Caco-2 (cell line): ENCODE results near the gene ATAD3C. TPM values are rescaled to one million over a fixed set of nuclear protein-coding genes. Genes with fewer than 3 reads are reported as not detected.

Experiments
- BruUV-seq: library from RNA; stranded (reverse); fragments of 400-500 nt; replicated peaks from 2 replicates; lab custom pipeline; 2021; lab: Mats Ljungman, UMichigan
- CTCF ChIA-PET: fragments of 300-600 bp; sonication (Branson Sonifier 250); formaldehyde crosslinking; loops from one replicate; lab custom pipeline; 2022; ENCODE audit warnings: antibody characterized with exemption; lab: Charles Lee
- POLR2A ChIA-PET: fragments of 300-600 bp; sonication (Branson Sonifier 250); formaldehyde crosslinking; loops from one replicate; lab custom pipeline; 2022; ENCODE audit warnings: antibody characterized with exemption; lab: Charles Lee
- DNase-seq, 2 experiments: peaks; one replicate each; pipeline versions ENCODE4 v3.0.0 to v3.0.0-alpha.2; 2020 to 2022
- H3K27me3 ChIP-seq: replicated peaks from 2 replicates; pipeline ENCODE4 v1.6.0; 2011; ENCODE audit warnings: low read length; ENCODE audit not compliant: control insufficient read depth, insufficient read depth
- H3K36me3 ChIP-seq: 2 replicates; pipeline ENCODE4 v1.5.1; 2011; ENCODE audit warnings: low read length; ENCODE audit not compliant: control insufficient read depth, insufficient read depth
- H3K4me1 ChIP-seq: fragments of 250-450 bp; sonication (Bioruptor Pico); 2 replicates; pipeline ENCODE4 v1.5.1; 2020; ENCODE audit warnings: mild to moderate bottlenecking
- H3K4me3 ChIP-seq: 2 replicates; pipeline ENCODE4 v1.5.1; 2011; ENCODE audit warnings: low read depth, mild to moderate bottlenecking, control low read depth, low read length
- H3K9me3 ChIP-seq: fragments of 250-450 bp; sonication (Bioruptor Pico); 2 replicates; pipeline ENCODE4 v1.5.1; 2020; ENCODE audit warnings: mild to moderate bottlenecking, moderate library complexity
- H3K27ac Mint-ChIP-seq: one replicate; pipeline ENCODE4 v1.8.0; 2022; ENCODE audit warnings: mixed read lengths; ENCODE audit not compliant: unreplicated experiment
- H3K27me3 Mint-ChIP-seq: one replicate; pipeline ENCODE4 v1.8.0; 2022; ENCODE audit warnings: mixed read lengths; ENCODE audit not compliant: insufficient read depth, unreplicated experiment
- H3K36me3 Mint-ChIP-seq: one replicate; pipeline ENCODE4 v1.8.0; 2022; ENCODE audit warnings: mild to moderate bottlenecking, mixed read lengths; ENCODE audit not compliant: insufficient read depth, unreplicated experiment
- H3K4me1 Mint-ChIP-seq: one replicate; pipeline ENCODE4 v1.8.0; 2022; ENCODE audit warnings: low read depth, mixed read lengths; ENCODE audit not compliant: unreplicated experiment
- H3K4me3 Mint-ChIP-seq: one replicate; pipeline ENCODE4 v1.8.0; 2022; ENCODE audit warnings: mild to moderate bottlenecking, moderate library complexity, mixed read lengths; ENCODE audit not compliant: unreplicated experiment
- H3K9me3 Mint-ChIP-seq: one replicate; pipeline ENCODE4 v1.8.0; 2022; ENCODE audit warnings: mixed read lengths; ENCODE audit not compliant: unreplicated experiment
- intact Hi-C: fragments of 100-400 bp; cut with micrococcal nuclease; formaldehyde crosslinking; loops from one replicate; pipeline ENCODE4 v1.10.0; 2022; ENCODE audit not compliant: unreplicated experiment
- total RNA-seq: library from RNA; stranded (reverse); gene quantifications from 2 replicates; pipeline ENCODE4 v1.2.3, GENCODE V29; 2022
- TF ChIP-seq, protein P1 (sequence below), 2 experiments: fragments of 200-600 bp in 1 of 2; IDR thresholded peaks; 1 replicate in 1 of 2; 2 replicates in 1 of 2; pipeline versions ENCODE4 v1.5.1 to v1.8.0; 2011 to 2022; ENCODE audit warnings: antibody characterized with exemption in 1 of 2, control low read depth in 1 of 2, inconsistent platforms in 1 of 2, low read depth in 1 of 2, low read length in 1 of 2, mild to moderate bottlenecking in 1 of 2, moderate library complexity in 1 of 2; ENCODE audit not compliant: insufficient read depth in 1 of 2, severe bottlenecking in 1 of 2, unreplicated experiment in 1 of 2

Gene ATAD3C
- total RNA-seq, 1 experiment from 2014 or later, result 0.95 TPM

GRCh38 chr1:1425753-1426495 lies 23.6 kb upstream of the ATAD3C start:
- TF ChIP-seq, protein P1, sequence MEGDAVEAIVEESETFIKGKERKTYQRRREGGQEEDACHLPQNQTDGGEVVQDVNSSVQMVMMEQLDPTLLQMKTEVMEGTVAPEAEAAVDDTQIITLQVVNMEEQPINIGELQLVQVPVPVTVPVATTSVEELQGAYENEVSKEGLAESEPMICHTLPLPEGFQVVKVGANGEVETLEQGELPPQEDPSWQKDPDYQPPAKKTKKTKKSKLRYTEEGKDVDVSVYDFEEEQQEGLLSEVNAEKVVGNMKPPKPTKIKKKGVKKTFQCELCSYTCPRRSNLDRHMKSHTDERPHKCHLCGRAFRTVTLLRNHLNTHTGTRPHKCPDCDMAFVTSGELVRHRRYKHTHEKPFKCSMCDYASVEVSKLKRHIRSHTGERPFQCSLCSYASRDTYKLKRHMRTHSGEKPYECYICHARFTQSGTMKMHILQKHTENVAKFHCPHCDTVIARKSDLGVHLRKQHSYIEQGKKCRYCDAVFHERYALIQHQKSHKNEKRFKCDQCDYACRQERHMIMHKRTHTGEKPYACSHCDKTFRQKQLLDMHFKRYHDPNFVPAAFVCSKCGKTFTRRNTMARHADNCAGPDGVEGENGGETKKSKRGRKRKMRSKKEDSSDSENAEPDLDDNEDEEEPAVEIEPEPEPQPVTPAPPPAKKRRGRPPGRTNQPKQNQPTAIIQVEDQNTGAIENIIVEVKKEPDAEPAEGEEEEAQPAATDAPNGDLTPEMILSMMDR (IDR thresholded peaks at IDR 0.05; ENCODE audit: insufficient read depth in 1 of 2, low read depth in 1 of 2, low read length in 1 of 2, severe bottlenecking in 1 of 2, unreplicated experiment in 1 of 2), result no peak
- no peak for DNase-seq
- Mint-ChIP-seq H3K27me3 (no peaks in the 10 kb centered on the region), H3K27ac (peak overlapping the region; percentile 55), H3K4me3 (no peak overlapping the region), H3K4me1 (peaks cover 5% of the 10 kb centered on the region), H3K9me3 (no peaks in the 10 kb centered on the region), H3K36me3 (no peaks in the 10 kb centered on the region)
- ChIA-PET POLR2A (no interaction called here), CTCF (no interaction called here)
- Histone ChIP-seq H3K27me3 (no peaks in the 10 kb centered on the region), H3K36me3 (no peaks in the 10 kb centered on the region), H3K4me3 (no peak overlapping the region), H3K4me1 (peaks cover 46% of the 10 kb centered on the region), H3K9me3 (no peaks in the 10 kb centered on the region)
- no TSS peak for BruUV-seq
- intact Hi-C loops, result no loop called here

- Mint-ChIP-seq H3K4me1 (peaks cover 5% of the 10 kb centered on the region), H3K27me3 (no peaks in the 10 kb centered on the region), H3K4me3 (no peak overlapping the region), H3K9me3 (no peaks in the 10 kb centered on the region), H3K36me3 (no peaks in the 10 kb centered on the region), H3K27ac (peak overlapping the region; percentile 55)
- intact Hi-C loops, result no loop called here
- Histone ChIP-seq H3K4me1 (peaks cover 43% of the 10 kb centered on the region), H3K4me3 (no peak overlapping the region), H3K36me3 (no peaks in the 10 kb centered on the region), H3K9me3 (no peaks in the 10 kb centered on the region), H3K27me3 (no peaks in the 10 kb centered on the region)
- no peak for DNase-seq
- no TSS peak for BruUV-seq
- POLR2A ChIA-PET, result no interaction called here
- CTCF ChIA-PET, result no interaction called here
- TF ChIP-seq, protein P1 (IDR thresholded peaks at IDR 0.05; ENCODE audit: insufficient read depth in 1 of 2, low read depth in 1 of 2, low read length in 1 of 2, severe bottlenecking in 1 of 2, unreplicated experiment in 1 of 2), result no peak
Measured at GRCh38 chr1:1426496-1427105, 22.9 kb upstream of the ATAD3C start.

DNA sequence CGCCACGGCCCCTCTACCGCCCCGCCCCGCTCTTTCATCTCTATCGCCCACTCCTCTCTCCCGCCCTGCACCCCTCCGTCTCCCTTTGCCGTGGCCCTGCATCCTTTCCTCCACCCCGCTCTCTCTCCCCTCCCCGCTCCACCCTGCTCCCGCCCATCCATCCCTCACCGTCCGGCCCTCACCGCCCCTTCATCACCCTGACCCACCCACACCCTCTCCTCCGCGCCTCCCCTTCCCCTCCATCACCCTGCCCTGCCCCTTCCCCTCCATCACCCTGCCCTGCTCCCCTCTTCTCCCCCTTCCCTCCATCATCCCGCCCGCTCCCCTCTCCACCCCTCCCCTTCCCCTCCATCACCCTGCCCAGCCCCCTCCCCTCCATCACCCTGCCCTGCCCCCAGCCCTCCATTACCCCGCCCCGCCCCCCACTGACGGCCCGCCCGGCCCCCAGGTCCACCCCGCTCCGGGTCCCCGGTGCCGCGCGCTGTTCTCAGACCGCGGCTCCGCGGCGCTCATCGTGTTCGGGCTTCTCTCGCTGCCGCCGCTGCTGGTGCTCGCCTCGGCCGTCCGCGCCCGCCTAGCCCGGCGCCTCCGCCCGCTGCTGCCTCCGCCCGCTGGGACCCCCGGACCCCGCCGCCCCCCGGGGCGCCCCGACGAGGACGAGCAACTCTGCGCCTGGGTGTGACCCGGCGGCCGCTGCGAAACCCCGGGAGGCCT lies 22.2 kb upstream of the ATAD3C start:
- no peak overlapping the region for H3K4me3 Mint-ChIP-seq
- no peak for DNase-seq
- H3K27me3 Mint-ChIP-seq, result no peaks in the 10 kb centered on the region
- ChIA-PET CTCF (no interaction called here), POLR2A (no interaction called here)
- H3K9me3 ChIP-seq, result no peaks in the 10 kb centered on the region
- peaks cover 45% of the 10 kb centered on the region for H3K4me1 ChIP-seq
- BruUV-seq, result no TSS peak
- H3K4me1 Mint-ChIP-seq, result peaks cover 5% of the 10 kb centered on the region
- intact Hi-C loops, result no loop called here
- TF ChIP-seq, protein P1 (IDR thresholded peaks at IDR 0.05; ENCODE audit: insufficient read depth in 1 of 2, low read depth in 1 of 2, low read length in 1 of 2, severe bottlenecking in 1 of 2, unreplicated experiment in 1 of 2), result no peak
- H3K9me3 Mint-ChIP-seq, result no peaks in the 10 kb centered on the region
- no peak overlapping the region for H3K4me3 ChIP-seq
- no peak overlapping the region for H3K27ac Mint-ChIP-seq
- no peaks in the 10 kb centered on the region for H3K27me3 ChIP-seq
- H3K36me3 ChIP-seq, result no peaks in the 10 kb centered on the region
- H3K36me3 Mint-ChIP-seq, result no peaks in the 10 kb centered on the region
